ENCODE results near the gene TCF4. TPM values are rescaled to one million over a fixed set of nuclear protein-coding genes. Genes with fewer than 3 reads are reported as not detected.

The TCF4 gene
- total and polyA plus RNA-seq, 2 of the 13 experiments (the other 11 are each of a cell fraction or from before 2014, with no cell fraction given), result not detected

GRCh38 chr18:55592106-55592505 lies 4.1 kb upstream of the TCF4 start (continued):
- TF ChIP-seq SYNCRIP (IDR thresholded peaks at IDR 0.05; ENCODE audit: insufficient read depth, low read depth, low read length), result no peak
- no peak for TF ChIP-seq ZFP62 (CRISPR knock-in tag; IDR thresholded peaks at IDR 0.05)
- TF ChIP-seq SMAD3 (CRISPR knock-in tag; IDR thresholded peaks at IDR 0.05), result no peak

- Histone ChIP-seq H3K4me1 (ENCODE audit: insufficient read depth, low read length) (no peaks in the 10 kb centered on the region), H3K9me3 (ENCODE audit: low read length) (no peaks in the 10 kb centered on the region), H3K36me3 (replicated peaks in 1 of 2; ENCODE audit: control insufficient read depth in 1 of 2, insufficient read depth in 2 of 2, low read length in 2 of 2) (no peaks in the 10 kb centered on the region), H3K4me2 (ENCODE audit: low read depth, low read length) (no peak overlapping the region), H3K79me2 (ENCODE audit: insufficient read depth, low read length) (no peaks in the 10 kb centered on the region), H3K27me3 (ENCODE audit: control insufficient read depth in 1 of 2, insufficient read depth in 2 of 2, low read length in 2 of 2) (peaks cover 0 to 19% of the 10 kb centered on the region in 2 experiments; a peak in 2 of 5 replicates), H3K9ac (ENCODE audit: insufficient read depth, low read depth, low read length) (no peak overlapping the region), H3K27ac (ENCODE audit: extremely low read length, insufficient read depth, low read length) (no peak overlapping the region), H2AFZ (ENCODE audit: low read length) (no peak overlapping the region), H3K4me3 (replicated peaks in 1 of 3; ENCODE audit: insufficient read depth in 1 of 3, low read depth in 2 of 3, low read length in 3 of 3) (no peak overlapping the region), H4K20me1 (ENCODE audit: insufficient read depth, low read length) (no peaks in the 10 kb centered on the region)
- in situ Hi-C loops (cut with HindIII; ENCODE audit: extremely low pct_ligation_motif_present, low pct_unique_long_range_greater_than_20kb), result no loop called here
- BruUV-seq (replicated peaks), result no TSS peak
- intact Hi-C loops (cut with micrococcal nuclease; ENCODE audit: unreplicated experiment), result no loop called here
- FAIRE-seq, result no peak
- ChIA-PET POLR2A (no interaction called here), CTCF (ENCODE audit: low intra/inter-chr PET ratio, low total read pairs) (no interaction called here)
- TF ChIP-seq ZNF501 (CRISPR knock-in tag; IDR thresholded peaks at IDR 0.05) (no peak), EED (CRISPR knock-in tag; IDR thresholded peaks at IDR 0.05) (no peak), ZNF24 (IDR thresholded peaks at IDR 0.05) (no peak), RXRA (CRISPR knock-in tag; IDR thresholded peaks at IDR 0.05) (no peak), ZNF768 (CRISPR knock-in tag; IDR thresholded peaks at IDR 0.05) (no peak), RAD21 (CRISPR knock-in tag; IDR thresholded peaks at IDR 0.05) (no peak), WIZ (CRISPR knock-in tag; IDR thresholded peaks at IDR 0.05) (no peak), DMAP1 (CRISPR knock-in tag; IDR thresholded peaks at IDR 0.05) (no peak), ZNF792 (CRISPR knock-in tag; IDR thresholded peaks at IDR 0.05) (no peak), PAXIP1 (CRISPR knock-in tag; conservative IDR thresholded peaks at IDR 0.05) (no peak), YY1 (IDR thresholded peaks at IDR 0.05; ENCODE audit: insufficient read depth, insufficient replicate concordance, low read depth, low read length) (peak; percentile 14), ZNF574 (CRISPR knock-in tag; IDR thresholded peaks at IDR 0.05) (peak; percentile 96)
- WGBS (ENCODE audit: low lambda C conversion rate), result 61% methylated on average over 23 of the region's 37 CpGs
- no peak for ATAC-seq
- no peak for DNase-seq (ENCODE audit: low spot score)
These were observed 1.8 kb upstream of the TCF4 start for GRCh38 chr18:55589625-55590291.

Data from HepG2 (cell line).